IPS DF 19.7 (cell line): ENCODE data around the gene GADD45G.

Experiments
- DNase-seq: peaks from one replicate; pipeline ENCODE4 v3.0.0-alpha.2; 2013; ENCODE audit warnings: low read depth, low spot score

The GADD45G gene

GRCh38 chr9:89604729-89605464 is at the start of gene GADD45G:
TSS of gene GADD45G (plus strand) at chr9:89605012. CDS start at chr9:89605122, 110 bp downstream.
- no peak for DNase-seq

GRCh38 chr9:89555036-89555415 is 49.8 kb upstream of the GADD45G start:
- no peak for DNase-seq

GRCh38 chr9:89555451-89556375 is 49.1 kb upstream of the GADD45G start:
- no peak for DNase-seq

- DNase-seq, result no peak
Measured at GRCh38 chr9:89558196-89558899, 46.5 kb upstream of the GADD45G start.

GRCh38 chr9:89558948-89559347 is 45.9 kb upstream of the GADD45G start:
- no peak for DNase-seq

- DNase-seq, result no peak
Measured at GRCh38 chr9:89562186-89562814, 42.5 kb upstream of the GADD45G start.

- DNase-seq, result no peak
Measured at GRCh38 chr9:89563571-89564345, 41.1 kb upstream of the GADD45G start.

GRCh38 chr9:89564346-89564878 is 40.4 kb upstream of the GADD45G start:
- peak; percentile 72 for DNase-seq

- DNase-seq, result no peak
Measured at GRCh38 chr9:89567649-89568048, 37.2 kb upstream of the GADD45G start.

- no peak for DNase-seq
Measured at GRCh38 chr9:89574309-89574708, 30.5 kb upstream of the GADD45G start.

GRCh38 chr9:89576404-89576839 is 28.4 kb upstream of the GADD45G start:
- DNase-seq, result no peak

GRCh38 chr9:89577363-89577762 is 27.4 kb upstream of the GADD45G start:
- no peak for DNase-seq

GRCh38 chr9:89579741-89580385 is 24.9 kb upstream of the GADD45G start:
- DNase-seq, result no peak

GRCh38 chr9:89586311-89586710 is 18.5 kb upstream of the GADD45G start:
- no peak for DNase-seq

GRCh38 chr9:89588271-89588879 is 16.4 kb upstream of the GADD45G start:
- DNase-seq, result no peak

- DNase-seq, result no peak
Measured at GRCh38 chr9:89590415-89590814, 14.4 kb upstream of the GADD45G start.

GRCh38 chr9:89591274-89592212 is 13.3 kb upstream of the GADD45G start:
- no peak for DNase-seq

GRCh38 chr9:89592213-89592815 is 12.5 kb upstream of the GADD45G start:
- DNase-seq, result no peak
